ENCODE data around the gene CXorf66. TPM values are rescaled to one million over a fixed set of nuclear protein-coding genes. Genes with fewer than 3 reads are reported as not detected.

Gene CXorf66
- total RNA-seq, 1 donor from 2014 or later = not detected

GRCh38 chrX:139907078-139907477 is 58.2 kb downstream of the CXorf66 start:
- H3K27me3 Mint-ChIP-seq = no peaks in the 10 kb centered on the region
- no peak for DNase-seq
- no peaks in the 10 kb centered on the region for H3K9me3 Mint-ChIP-seq
- H3K27ac Mint-ChIP-seq = no peak overlapping the region
- intact Hi-C loops (cut with micrococcal nuclease) = no loop called here
- H3K4me3 Mint-ChIP-seq = no peak overlapping the region
- H3K4me1 Mint-ChIP-seq = peaks cover 19% of the 10 kb centered on the region
- H3K36me3 Mint-ChIP-seq (ENCODE audit: low read depth) = peaks cover 3% of the 10 kb centered on the region

GRCh38 chrX:139905743-139906142 is 59.6 kb downstream of the CXorf66 start:
- H3K36me3 Mint-ChIP-seq (ENCODE audit: low read depth) = peaks cover 3% of the 10 kb centered on the region
- H3K4me1 Mint-ChIP-seq = peaks cover 16% of the 10 kb centered on the region
- DNase-seq = no peak
- no peaks in the 10 kb centered on the region for H3K9me3 Mint-ChIP-seq
- no peak overlapping the region for H3K27ac Mint-ChIP-seq
- intact Hi-C loops (cut with micrococcal nuclease) = no loop called here
- no peaks in the 10 kb centered on the region for H3K27me3 Mint-ChIP-seq
- no peak overlapping the region for H3K4me3 Mint-ChIP-seq

Other genes starting within 250 kb of the CXorf66 start
- 20.0 and 21.8 TPM in 2 replicates for gene ATP11C, start 32.5 kb downstream of the CXorf66 start, total RNA-seq

Data from activated CD4-positive, alpha-beta T cell treated with anti-CD3 and anti-CD28 coated beads, Interleukin-2, amount 10 ng/mL, durations not matched to agents 24 days and 14 days (primary cell).